Activated CD4-positive, CD25-positive, alpha-beta regulatory T cell treated with anti-CD3 and anti-CD28 coated beads, Interleukin-2, amount 50 U/mL, for 24 hours (primary cell): ENCODE results near the gene AKT1.

Experiments
- ATAC-seq, 2 donors: fragments of 150-1000 bp; cut with Tn5 transposase; one replicate each; pipeline ENCODE4 v1.10.0; 2021; ENCODE audit warnings: mild to moderate bottlenecking in 1 of 2, moderate library complexity in 1 of 2

AKT1 gene

GRCh38 chr14:104771374-104771773, 24.2 kb downstream of the AKT1 start:
- no peak for ATAC-seq

GRCh38 chr14:104770851-104771272, 24.7 kb downstream of the AKT1 start:
- ATAC-seq = no peak

- ATAC-seq = no peak
These were observed 25.4 kb downstream of the AKT1 start for GRCh38 chr14:104770072-104770579.

DNA sequence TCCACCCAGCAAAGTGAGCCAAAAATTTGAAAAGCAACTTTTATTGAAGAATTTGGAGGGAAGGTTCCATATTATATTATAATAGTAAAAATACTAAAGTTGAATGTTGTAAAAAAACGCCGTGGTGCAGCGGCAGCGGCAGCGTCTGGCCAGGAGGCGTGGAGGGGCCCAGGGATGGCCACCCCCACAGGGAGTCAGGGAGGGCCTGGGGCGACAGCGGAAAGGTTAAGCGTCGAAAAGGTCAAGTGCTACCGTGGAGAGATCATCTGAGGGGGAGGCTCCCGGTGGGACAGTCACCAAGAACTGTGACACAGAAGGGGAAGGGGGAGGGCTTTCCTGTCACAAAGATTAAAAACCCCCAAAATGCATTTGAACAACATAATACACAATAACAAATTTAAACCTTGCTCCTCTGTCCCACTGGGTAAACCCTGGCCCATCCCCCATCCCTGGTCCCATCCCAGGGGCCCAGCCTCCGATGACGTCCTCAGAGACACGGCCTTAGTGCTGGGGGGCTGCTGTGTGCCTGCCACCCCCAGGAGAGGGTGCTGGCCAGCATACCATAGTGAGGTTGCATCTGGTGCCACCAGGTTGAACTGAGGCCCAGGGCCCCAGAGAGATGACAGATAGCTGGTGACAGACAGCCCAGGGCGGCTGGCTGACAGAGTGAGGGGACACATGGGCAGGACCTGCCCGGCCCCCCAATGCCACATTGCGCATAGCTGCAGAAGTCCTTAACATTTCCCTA, 26.1 kb downstream of the AKT1 start:
- ATAC-seq = no peak

DNA sequence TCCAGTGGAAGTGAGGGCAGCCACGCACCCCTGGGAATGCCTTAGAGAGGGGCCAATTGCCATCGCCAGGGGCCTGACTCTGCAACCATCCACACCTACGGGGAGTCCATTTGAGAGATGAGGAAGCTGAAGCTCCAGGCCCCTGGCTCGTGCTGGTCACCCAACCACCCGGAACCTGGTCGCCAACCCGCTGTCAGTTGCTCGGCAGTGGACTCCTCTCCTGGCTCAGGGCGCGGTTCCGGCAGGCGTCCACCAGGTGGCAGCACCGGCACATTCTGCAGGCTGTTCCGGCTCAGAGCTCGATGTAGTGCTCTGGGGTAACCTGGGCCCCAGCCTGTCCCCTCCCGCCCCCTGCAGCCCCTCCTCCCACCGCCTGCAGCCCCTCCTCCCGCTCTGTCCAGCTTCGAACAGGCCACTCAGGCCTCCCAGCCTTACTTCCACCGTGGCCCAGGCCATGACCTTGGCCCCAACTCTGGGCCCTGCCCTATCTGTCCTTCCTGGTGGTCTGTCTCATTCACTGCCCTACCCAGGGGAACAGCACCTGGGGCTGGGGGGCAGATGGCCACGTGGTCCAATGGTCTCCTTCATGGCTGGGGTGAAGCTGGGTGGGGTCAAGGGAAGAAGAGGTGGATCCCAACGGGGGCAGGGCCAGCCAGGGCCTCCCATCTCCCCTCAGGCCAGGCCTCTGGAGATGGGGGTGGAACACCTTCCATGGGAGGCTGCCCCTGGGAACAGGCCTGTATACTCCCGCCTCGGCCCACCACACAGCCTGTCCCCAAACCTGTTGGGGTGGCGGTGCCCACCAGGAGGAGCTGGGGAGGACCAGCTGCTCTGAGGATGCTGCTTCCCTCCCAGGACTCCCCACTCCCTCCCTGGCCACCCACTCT, 26.9 kb downstream of the AKT1 start:
- peak; percentile 94 to 97 for ATAC-seq

DNA sequence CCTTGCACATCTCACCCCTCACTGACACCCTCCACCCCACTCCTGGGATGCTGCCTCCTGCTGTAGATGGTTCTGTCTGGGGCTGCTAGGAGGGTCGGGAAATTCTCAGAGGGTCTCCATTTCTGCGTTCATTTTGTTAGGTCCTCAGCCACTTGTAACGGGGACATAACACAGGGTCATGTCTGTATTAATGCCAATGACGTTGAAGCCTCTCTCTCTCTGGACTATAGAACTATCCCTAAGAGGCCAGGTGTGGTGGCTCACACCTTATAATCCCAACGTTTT, 28.0 kb downstream of the AKT1 start:
- no peak for ATAC-seq

DNA sequence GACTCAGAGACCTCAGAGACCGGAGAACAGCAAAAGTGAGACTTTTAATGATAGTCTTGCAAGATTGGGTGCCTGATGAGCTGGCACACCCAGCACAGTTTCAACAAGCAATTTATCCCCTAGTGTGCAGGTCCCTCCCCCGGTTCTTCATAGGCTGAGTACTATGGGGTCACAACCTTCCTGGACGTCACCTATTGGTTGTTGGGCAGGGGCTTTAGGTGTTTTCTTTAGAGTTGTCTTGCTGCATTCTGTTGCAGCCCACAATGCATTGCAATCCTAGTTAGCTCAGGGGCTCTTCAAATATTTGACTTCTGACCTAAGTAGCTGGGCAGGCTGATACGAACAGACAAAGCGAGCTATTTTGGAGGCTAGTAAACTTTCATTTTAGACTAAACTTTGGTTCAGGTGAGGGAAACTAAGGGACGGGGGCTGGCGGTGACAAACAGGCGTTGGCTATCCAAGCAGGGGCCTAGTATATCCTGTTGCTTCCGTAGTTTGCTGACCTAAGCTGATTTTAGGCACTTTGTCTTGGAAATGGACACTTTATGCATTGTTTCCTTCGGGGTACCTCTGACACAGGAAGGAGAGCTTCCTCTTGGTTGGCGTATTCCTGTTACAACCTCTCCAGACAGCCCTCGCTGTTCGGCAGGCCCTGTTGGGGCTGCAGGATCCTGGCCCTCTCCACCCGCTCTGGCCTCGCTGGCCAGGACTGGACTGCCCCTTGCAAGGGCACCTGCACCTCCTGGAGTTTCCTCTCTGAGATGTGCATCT, 28.5 kb downstream of the AKT1 start:
- no peak for ATAC-seq

DNA sequence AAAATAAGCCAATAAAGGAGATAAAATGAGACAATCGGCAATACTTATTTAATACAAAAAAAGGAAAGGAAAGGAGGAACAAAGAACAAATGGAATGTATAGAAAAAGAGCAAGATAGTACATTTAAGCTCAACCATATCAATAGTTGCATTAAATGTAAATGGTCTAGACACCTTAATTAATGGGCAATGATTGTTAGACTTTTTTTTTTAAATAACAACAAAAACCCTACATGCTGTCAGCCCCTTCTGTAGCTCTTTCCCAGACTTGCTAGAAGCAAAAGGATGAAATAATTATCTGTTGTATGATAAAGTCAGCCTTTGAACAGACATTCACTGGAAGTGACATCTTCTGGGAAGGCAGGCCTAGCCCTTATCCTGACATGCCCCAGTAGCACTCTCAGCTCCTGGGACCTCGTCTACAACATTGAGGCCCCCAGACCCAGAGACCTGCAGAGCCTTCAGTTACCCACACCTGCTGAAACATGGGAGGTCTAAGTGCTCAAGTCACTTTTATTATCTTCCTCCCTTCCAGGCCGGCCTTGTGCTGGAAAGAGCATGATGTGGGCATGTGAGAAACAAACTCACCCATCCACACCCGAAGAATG, 29.2 kb downstream of the AKT1 start:
- ATAC-seq = no peak

- no peak for ATAC-seq
These were observed 30.0 kb downstream of the AKT1 start for GRCh38 chr14:104765517-104765916.

DNA sequence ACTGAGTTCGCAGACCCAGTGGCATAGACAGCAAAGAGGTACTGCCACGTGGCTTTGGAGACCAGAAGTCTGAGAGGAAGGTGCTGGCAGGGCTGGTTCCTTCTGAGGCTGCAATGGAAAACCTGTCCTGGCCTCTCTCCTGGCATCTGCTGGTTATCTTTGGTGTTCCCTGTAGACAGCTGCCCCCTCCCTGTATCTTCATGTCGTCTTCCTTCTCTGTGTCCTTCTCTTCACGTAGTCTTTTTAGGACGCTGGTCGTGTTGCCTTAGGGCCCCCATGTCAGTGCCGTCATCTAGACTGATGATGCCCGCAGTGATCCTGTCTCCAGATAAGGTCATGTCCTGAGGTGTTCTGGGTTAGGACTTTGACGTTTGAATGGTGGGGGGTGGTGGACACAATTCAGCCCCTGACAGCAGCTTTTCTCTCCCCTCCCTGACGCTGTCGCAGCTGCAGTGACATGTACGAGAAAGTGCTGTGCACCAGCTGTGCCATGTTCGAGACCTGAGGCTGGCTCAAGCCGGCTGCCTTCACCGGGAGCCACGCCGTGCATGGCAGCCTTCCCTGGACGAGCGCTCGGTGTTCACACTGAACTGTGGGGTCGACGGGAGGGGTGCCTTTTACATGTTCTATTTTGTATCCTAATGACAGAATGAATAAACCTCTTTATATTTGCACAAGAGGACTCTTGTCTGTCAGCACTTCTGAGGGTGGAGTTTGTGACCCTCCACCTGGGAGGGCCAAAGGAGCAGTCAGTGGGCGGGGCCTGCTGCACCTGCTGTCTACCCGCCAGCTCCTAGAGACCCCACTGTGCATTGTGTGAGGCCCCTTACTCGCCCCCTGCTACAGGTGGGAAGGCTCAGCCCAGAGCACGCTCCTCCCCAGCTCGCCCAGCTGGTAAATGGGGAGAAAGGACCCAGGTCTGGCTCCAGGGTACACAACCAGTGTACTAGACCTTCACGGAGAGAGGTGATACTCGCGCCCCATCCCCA, 36.3 kb downstream of the AKT1 start:
- no peak for ATAC-seq

DNA sequence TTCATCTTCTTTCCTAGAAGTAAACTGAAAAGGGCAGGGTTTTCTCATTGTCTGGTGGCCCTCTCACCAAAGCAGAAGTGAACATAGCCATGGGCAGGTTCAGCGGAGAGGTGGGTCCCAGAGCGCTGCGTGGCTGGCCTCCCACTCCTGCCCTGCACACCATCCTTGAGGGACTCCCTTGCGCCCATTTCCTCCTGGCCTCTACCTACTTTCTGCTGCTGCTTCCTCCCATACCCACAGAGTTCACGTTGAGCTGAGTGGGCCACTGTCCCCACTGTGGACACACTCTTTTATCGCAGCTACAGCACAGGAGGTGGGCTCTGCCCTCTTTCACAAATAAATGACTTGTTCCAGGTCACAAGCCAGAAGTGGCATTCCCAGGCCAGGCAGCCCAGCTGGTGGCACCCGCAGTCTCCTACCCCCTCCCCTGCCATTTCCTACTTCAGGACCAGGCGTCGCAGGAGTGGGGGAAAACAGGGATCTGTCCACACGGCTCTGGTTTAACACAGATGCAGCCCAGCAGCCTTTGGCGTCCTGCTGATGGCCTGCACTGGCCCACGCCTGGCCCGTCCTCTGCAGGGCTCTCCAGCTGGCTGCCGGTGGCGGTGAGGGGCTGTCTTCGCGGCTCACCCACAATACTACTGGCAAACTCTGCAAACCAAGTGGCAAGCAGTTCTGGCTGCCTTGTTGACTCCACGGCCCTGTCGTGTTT, 37.7 kb downstream of the AKT1 start:
- no peak for ATAC-seq

- ATAC-seq = no peak
These were observed 38.3 kb downstream of the AKT1 start for GRCh38 chr14:104757238-104757585.

DNA sequence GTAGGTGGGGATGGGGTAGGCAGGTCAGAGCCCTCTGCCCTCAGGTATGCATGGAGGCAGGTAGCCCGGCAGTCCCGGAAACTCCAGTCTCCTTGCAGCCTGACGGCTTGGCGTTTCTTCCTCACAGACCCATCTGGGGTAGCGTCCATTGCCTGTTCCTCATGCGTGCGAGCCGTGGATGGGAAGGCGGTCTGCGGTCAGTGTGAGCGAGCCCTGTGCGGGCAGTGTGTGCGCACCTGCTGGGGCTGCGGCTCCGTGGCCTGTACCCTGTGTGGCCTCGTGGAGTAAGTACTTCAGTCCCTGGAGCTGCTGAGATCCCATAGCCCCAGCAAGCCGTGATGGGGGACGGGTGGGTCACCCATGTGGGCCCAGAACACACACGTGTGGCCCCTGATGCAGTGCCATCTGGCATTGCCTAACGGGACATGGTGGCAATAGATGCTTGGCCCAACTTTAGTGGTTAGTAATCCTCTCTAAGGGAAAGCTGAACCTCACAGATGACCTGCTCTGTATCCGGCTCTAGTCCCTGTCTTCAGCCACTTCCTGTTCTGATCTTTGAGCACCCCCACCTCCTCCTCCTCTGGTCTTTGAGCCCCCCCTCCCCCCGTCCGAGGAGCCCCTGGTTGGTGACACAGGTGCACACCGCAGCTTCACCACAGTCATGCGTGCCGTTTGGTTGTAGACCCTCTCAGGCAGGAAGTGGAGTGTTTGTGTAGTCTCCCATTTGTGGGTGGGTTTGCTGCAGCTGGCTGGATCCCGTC, 38.9 kb downstream of the AKT1 start:
- no peak for ATAC-seq

DNA sequence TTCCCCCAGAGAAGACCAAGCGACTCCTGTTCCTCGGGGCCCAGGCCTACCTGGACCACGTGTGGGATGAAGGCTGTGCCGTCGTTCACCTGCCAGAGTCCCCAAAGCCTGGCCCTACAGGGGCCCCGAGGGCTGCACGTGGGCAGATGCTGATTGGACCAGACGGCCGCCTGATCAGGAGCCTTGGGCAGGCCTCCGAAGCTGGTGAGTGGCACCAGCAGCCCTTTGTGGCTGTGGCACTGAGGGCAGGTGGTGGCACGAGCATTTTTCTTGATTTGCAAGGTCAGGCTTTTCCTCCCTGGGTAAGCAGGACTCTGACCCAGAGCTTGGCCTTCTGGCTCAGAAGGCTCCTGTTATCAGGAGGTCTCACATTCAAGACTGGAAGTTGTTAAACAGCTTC, 39.9 kb downstream of the AKT1 start:
- ATAC-seq = no peak

DNA sequence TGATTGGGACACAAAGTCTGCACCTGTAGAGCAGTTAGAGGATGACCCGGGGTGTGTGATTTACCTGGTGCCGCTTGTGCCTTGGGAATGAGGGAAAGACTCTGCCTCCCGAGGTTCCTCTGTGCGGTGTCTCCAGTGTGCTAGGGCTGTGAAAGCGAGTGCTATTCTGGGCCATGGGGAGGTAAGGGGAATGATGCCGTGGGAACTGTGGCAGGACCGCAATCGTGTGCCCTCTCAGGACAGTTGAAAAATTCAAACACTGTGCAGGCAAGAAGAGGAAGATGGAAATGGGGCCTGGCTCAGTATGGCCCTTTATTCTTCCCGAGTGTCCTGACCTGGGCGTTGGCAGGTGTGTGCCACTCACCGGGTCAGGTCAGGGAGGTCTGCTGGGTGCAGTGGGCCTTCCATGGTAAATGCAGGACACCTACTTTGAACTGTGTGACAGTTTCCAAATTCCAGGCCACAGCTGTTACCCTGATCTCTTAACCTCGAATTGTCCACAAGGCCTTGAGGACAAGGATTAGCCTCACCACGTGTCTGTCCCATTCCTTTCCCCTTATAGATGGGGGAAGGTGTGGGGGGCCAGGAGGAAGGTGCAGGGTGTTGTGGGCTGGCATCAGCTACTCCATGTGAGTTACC, 41.2 kb downstream of the AKT1 start:
- no peak for ATAC-seq

DNA sequence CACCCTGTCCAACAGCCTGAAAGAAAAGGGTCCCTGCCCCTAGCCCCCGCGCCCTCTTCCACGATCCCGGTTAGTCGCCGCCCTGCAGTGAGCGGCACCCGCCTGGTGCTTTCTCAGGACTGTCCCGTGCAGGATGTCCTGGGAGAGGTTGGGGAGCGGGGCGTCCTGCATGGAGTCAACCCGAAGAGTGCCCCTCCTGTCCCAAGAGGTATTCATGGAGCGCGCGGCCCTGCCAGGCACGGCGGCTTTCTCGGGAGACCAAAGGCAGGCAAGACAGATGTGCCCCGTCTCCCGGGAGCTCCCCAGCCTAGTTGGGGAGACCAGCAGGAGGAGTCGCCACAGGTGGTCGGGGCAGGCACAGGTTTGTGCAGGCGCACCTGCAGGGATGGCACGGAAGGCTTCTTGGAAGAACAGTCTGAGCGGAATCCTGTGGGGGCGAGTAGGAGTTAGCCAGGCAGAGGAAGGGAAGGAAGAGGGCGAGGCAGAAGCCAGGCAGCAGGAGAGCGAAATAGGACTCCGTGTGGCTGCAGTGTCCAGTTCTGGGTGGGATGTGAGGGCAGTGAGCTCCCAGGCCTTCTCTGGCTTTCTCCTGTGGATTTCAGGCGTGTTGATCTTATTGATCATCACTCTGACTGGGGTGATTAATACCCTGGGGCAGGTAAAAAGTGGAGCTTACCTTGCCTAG, 41.9 kb downstream of the AKT1 start:
- no peak for ATAC-seq

- ATAC-seq = peak; percentile 94
These were observed 42.6 kb downstream of the AKT1 start, which contains the start of gene SIVA1 for GRCh38 chr14:104752735-104753527. Gene SIVA1 (plus strand): TSS chr14:104753147. CDS start chr14:104753202, 55 bp downstream.

DNA sequence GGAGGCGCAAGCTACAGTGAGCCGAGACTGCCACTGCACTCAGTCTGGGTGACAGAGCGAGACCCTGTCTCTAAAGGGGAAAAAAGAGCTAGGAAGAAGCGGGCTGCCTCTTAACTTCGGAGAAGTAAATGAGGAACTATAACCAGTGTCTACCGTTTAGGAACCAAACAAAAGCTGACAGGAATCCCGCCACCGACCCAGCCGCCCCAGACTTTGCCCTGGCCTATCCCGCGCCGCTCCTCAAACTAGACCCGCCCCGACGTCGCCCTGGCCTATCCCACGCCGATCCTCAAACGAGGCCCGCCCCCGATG, 43.2 kb downstream of the AKT1 start:
- peak in 1 of 2 donors; percentile 0 for ATAC-seq
